ENCODE results near the gene ACOT2. TPM values are rescaled to one million over a fixed set of nuclear protein-coding genes. Genes with fewer than 3 reads are reported as not detected.

Gene ACOT2
- total RNA-seq, 4 donors from 2014 or later, result 36.8 to 186 (median 128) TPM

GRCh38 chr14:73620268-73620667 lies 51.3 kb downstream of the ACOT2 start:
- Histone ChIP-seq H3K36me3 (no peaks in the 10 kb centered on the region), H3K9me3 (no peaks in the 10 kb centered on the region), H3K27ac (replicated peaks in 1 of 4) (no peak overlapping the region), H3K27me3 (no peaks in the 10 kb centered on the region), H3K4me1 (no peaks in the 10 kb centered on the region), H3K4me3 (no peak overlapping the region)
- 90% methylated on average over 10 of the region's 10 CpGs for WGBS
- no peak for TF ChIP-seq POLR2AphosphoS5 (IDR thresholded peaks at IDR 0.05)
- no peak for TF ChIP-seq POLR2A (IDR thresholded peaks at IDR 0.05; ENCODE audit: low read depth)
- no peak for TF ChIP-seq EP300 (IDR thresholded peaks at IDR 0.05)
- TF ChIP-seq CTCF (IDR thresholded peaks at IDR 0.05), result no peak
- intact Hi-C loops (cut with DNase I), result no loop called here
- no peak for DNase-seq (ENCODE audit: extremely low spot score)

DNA sequence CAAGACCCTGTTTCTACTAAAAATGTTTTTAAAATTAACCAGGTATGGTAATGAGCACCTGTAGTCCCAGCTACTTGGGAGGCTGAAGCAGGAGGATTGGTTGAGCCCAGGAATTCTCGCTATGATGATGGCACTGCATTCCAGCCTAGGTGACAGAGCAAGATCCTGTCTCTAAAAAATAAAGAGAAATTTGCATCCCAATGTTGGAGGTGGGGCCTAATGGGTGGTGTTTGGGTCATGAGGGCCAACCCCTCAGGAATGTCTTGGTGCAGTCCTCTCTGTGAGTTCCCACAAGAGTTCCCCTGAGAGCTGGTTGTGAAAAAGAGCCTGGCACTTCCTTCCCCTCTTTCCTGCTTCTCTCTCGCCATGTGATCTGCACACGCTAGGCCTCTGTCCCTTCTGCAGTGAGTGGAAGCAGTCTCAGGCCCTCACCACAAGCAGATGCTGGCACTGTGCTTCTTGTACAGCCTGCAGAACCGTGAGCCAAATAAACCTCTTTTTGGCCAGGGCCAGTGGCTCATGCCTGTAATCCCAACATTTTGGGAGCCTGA lies 54.6 kb downstream of the ACOT2 start:
- H3K27me3 ChIP-seq, result no peaks in the 10 kb centered on the region
- no peak for DNase-seq (ENCODE audit: extremely low spot score)
- intact Hi-C loops (cut with DNase I), result no loop called here
- H3K27ac ChIP-seq (replicated peaks in 1 of 4), result no peak overlapping the region
- no peaks in the 10 kb centered on the region for H3K4me1 ChIP-seq
- TF ChIP-seq CTCF (IDR thresholded peaks at IDR 0.05) (no peak), EP300 (IDR thresholded peaks at IDR 0.05) (no peak), POLR2A (IDR thresholded peaks at IDR 0.05; ENCODE audit: low read depth) (no peak), POLR2AphosphoS5 (IDR thresholded peaks at IDR 0.05) (no peak)
- no peaks in the 10 kb centered on the region for H3K36me3 ChIP-seq
- H3K9me3 ChIP-seq, result no peaks in the 10 kb centered on the region
- 88% methylated on average over 4 of the region's 4 CpGs for WGBS
- H3K4me3 ChIP-seq, result no peak overlapping the region

Other genes starting within 250 kb of the ACOT2 start
- 10 to 100 TPM; 49.2 to 63.4 (median 50.7) TPM for gene NUMB, start 110.7 kb upstream of the ACOT2 start, total RNA-seq
- gene RIOX1, start 78.3 kb upstream of the ACOT2 start, total RNA-seq, result 10 to 100 TPM; 15.8 to 23.7 (median 18.7) TPM
- gene ACOT1, start 32.1 kb upstream of the ACOT2 start, total RNA-seq, result 10 to 100 TPM in 2 of 4 donors, 1 to 10 TPM in 2; 8.0 to 30.1 (median 14.1) TPM
- gene HEATR4, start 10.3 kb upstream of the ACOT2 start, total RNA-seq, result under 1 TPM; under 0.01 to 0.80 (median 0.34) TPM
- gene ACOT4, start 22.7 kb downstream of the ACOT2 start, total RNA-seq, result under 1 TPM; 0.42 to 0.57 (median 0.48) TPM
- not detected for gene ACOT6, start 43.3 kb downstream of the ACOT2 start, total RNA-seq
- gene DNAL1, start 75.8 kb downstream of the ACOT2 start, total RNA-seq, result 10 to 100 TPM in 2 of 4 donors, 1 to 10 TPM in 2; 6.2 to 13.7 (median 10.4) TPM
- gene PNMA1, start 145.2 kb downstream of the ACOT2 start, total RNA-seq, result 10 to 100 TPM; 34.8 to 74.2 (median 55.0) TPM

Data from esophagus muscularis mucosa (tissue), 4 donors.